ENCODE data around the gene ZNF622.

GRCh38 chr5:16461026-16461425 is 4.6 kb downstream of the ZNF622 start:
- TF ChIP-seq EZH2 (conservative IDR thresholded peaks at IDR 0.05; ENCODE audit: low read depth, low read length) (no peak), POLR2AphosphoS5 (IDR thresholded peaks at IDR 0.05; ENCODE audit: low read depth, low read length) (no peak), CTCF (CRISPR knock-in tag; IDR thresholded peaks at IDR 0.05) (no peak)

Data from HepG2 (cell line).